Neural crest cell (in vitro differentiated cells): ENCODE results near the gene CC2D2B. TPM values are rescaled to one million over a fixed set of nuclear protein-coding genes. Genes with fewer than 3 reads are reported as not detected.

ENCODE experiments used
- DNase-seq: peaks from one replicate; pipeline ENCODE4 v3.0.0; 2021; ENCODE audit warnings: low read depth, mixed read lengths, low spot score
- H3K27ac Mint-ChIP-seq: one replicate; pipeline ENCODE4 v1.8.0; 2021; ENCODE audit warnings: mild to moderate bottlenecking, mixed read lengths; ENCODE audit not compliant: unreplicated experiment
- H3K27me3 Mint-ChIP-seq: 2 replicates; pipeline ENCODE4 v1.8.0; 2021; ENCODE audit warnings: low read depth, mild to moderate bottlenecking, mixed read lengths
- H3K36me3 Mint-ChIP-seq: 2 replicates; pipeline ENCODE4 v1.8.0; 2021; ENCODE audit warnings: low read depth, mild to moderate bottlenecking, mixed read lengths
- H3K4me1 Mint-ChIP-seq: 2 replicates; pipeline ENCODE4 v1.8.0; 2021; ENCODE audit warnings: mixed read lengths
- H3K4me3 Mint-ChIP-seq: one replicate; pipeline ENCODE4 v1.8.0; 2021; ENCODE audit warnings: mild to moderate bottlenecking, mixed read lengths
- H3K9me3 Mint-ChIP-seq: 2 replicates; pipeline ENCODE4 v1.8.0; 2021; ENCODE audit warnings: mixed read lengths
- total RNA-seq: library from RNA; stranded (reverse); gene quantifications from 2 replicates; pipeline ENCODE4 v1.2.1, GENCODE V29; 2021
- TF ChIP-seq, protein P1 (sequence below): fragments of 200-600 bp; sonication (generic); conservative IDR thresholded peaks from 2 replicates; pipeline ENCODE4 v1.5.0; 2021; ENCODE audit warnings: antibody characterized with exemption, mild to moderate bottlenecking

The CC2D2B gene
- total RNA-seq, 1 donor from 2014 or later, result 0.47 TPM

DNA sequence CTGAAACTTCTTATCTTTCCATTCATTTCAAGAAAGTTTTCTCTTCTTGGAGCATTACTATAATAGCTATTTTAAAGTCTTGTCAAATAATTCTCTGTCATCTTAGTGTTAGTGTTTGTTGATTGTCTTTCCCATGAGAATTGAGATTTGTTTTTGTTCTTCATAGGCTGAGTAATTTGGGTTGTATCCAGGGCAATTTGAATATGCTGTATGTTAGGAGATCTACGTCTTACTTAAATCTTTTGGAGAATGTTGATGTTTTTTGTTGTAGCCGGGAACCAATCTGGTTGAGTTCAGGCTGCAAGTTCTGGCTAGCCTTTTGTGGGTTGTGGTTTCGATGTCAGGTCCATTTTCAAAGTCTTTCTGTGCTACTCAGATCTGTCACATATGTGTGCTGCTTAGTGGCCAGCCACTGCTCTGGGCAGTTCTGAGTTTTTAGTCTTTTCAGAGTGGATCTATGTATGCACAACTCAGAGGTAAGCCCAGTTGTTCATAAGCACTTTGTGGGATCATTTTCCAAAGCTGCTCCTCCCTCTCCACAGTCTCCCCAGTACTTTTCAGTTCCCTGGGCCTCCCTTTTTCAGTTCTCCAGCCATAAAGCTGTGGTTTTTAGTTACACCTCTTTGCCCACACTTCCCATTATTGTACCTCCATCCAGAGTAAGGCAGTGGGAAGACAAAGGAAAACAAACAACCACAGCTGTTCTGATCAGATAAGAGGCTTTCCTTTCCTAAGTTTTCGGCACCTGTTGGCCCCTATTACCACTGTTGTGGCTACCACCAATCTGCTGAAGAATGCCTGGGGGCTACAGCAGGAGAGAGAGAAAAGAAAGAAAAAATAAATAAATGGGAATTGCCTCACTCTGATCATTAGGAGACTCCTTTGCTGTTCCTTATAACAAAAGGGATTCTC, 131.0 kb downstream of the CC2D2B start:
- H3K27me3 Mint-ChIP-seq, result peaks cover 17% of the 10 kb centered on the region
- TF ChIP-seq, protein P1, sequence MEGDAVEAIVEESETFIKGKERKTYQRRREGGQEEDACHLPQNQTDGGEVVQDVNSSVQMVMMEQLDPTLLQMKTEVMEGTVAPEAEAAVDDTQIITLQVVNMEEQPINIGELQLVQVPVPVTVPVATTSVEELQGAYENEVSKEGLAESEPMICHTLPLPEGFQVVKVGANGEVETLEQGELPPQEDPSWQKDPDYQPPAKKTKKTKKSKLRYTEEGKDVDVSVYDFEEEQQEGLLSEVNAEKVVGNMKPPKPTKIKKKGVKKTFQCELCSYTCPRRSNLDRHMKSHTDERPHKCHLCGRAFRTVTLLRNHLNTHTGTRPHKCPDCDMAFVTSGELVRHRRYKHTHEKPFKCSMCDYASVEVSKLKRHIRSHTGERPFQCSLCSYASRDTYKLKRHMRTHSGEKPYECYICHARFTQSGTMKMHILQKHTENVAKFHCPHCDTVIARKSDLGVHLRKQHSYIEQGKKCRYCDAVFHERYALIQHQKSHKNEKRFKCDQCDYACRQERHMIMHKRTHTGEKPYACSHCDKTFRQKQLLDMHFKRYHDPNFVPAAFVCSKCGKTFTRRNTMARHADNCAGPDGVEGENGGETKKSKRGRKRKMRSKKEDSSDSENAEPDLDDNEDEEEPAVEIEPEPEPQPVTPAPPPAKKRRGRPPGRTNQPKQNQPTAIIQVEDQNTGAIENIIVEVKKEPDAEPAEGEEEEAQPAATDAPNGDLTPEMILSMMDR, result no peak
- no peaks in the 10 kb centered on the region for H3K36me3 Mint-ChIP-seq
- no peak overlapping the region for H3K27ac Mint-ChIP-seq
- DNase-seq, result no peak
- no peak overlapping the region for H3K4me3 Mint-ChIP-seq
- no peaks in the 10 kb centered on the region for H3K9me3 Mint-ChIP-seq
- H3K4me1 Mint-ChIP-seq, result peaks cover 5% of the 10 kb centered on the region

DNA sequence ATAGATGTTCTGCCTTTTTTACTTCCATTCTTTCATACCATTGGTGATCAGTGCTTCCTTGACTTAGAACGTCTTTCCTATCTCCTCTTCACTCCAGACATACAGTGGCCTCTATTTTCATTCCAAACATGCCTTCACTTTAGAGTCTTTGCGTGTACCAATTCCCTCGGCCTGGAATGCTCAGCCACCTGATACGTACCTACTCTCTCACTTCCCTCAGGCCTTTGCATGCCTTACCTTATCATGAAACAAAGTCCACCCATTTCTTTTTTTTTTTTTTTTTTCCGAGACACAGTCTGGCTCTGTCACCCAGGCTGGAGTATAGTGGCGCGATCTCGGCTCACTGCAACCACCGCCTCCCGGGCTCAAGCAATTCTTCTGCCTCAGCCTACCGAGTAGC, 133.4 kb downstream of the CC2D2B start:
- TF ChIP-seq, protein P1, result no peak
- Mint-ChIP-seq H3K9me3 (no peaks in the 10 kb centered on the region), H3K27ac (no peak overlapping the region), H3K36me3 (peaks cover under 1% of the 10 kb centered on the region), H3K27me3 (peaks cover 11% of the 10 kb centered on the region), H3K4me3 (peak overlapping the region; percentile 3), H3K4me1 (peaks cover 16% of the 10 kb centered on the region)
- DNase-seq, result no peak

DNA sequence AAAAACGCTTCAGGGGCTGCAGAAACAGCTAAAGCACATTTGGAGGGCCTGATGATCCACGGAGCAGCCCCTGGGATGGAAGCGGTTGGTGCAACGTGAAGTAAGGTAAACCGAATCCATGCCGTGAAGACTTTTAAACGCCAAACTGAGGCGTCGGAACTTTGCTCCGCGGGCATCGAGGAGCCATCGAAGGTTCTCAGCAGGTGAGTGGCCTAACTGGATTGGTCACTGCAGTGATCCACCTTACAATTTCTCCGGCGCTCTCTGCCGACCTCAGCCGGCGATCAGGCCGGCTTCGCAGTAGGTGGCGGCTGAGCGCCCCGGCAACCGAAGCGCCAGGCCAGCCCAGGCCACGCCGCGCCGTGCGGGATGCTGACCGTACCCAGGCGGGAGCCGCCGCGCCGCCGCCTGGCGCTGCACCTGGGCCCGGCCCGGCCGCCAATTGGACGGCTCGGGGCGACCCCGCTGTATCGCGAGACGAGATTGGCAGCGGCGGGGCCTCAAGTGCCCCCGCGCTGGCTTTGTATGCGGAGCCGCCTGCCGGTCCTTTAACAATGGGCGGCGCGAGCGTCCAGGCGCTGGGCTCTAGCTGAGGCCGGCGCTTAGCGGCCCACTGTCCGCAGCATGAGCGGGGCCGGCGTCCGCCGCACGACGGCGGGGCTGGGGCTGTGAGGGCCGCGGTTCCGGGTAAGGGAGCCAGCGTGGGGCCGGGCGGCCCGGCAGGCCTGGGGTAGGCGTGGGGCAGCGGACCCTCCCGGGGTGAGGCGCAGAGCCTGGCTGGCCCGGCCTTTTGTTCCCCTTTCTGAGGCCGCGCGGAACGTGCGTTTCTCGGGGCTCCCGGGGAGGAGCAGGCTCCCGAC, 135.5 kb downstream of the CC2D2B start, which contains the start of gene CCNJ:
TSS of gene CCNJ (plus strand) at position 551 of the 860 bp plus-strand sequence. CDS start 811 bp downstream, outside the sequence.
- Mint-ChIP-seq H3K27me3 (peaks cover 4% of the 10 kb centered on the region), H3K36me3 (peaks cover 15% of the 10 kb centered on the region), H3K27ac (peak within 1 kb of the TSS; percentile 98), H3K4me3 (peak within 1 kb of the TSS; percentile 96), H3K9me3 (no peaks in the 10 kb centered on the region), H3K4me1 (peaks cover 34% of the 10 kb centered on the region)
- DNase-seq, result peak; percentile 79
- TF ChIP-seq, protein P1, result peak; percentile 28

DNA sequence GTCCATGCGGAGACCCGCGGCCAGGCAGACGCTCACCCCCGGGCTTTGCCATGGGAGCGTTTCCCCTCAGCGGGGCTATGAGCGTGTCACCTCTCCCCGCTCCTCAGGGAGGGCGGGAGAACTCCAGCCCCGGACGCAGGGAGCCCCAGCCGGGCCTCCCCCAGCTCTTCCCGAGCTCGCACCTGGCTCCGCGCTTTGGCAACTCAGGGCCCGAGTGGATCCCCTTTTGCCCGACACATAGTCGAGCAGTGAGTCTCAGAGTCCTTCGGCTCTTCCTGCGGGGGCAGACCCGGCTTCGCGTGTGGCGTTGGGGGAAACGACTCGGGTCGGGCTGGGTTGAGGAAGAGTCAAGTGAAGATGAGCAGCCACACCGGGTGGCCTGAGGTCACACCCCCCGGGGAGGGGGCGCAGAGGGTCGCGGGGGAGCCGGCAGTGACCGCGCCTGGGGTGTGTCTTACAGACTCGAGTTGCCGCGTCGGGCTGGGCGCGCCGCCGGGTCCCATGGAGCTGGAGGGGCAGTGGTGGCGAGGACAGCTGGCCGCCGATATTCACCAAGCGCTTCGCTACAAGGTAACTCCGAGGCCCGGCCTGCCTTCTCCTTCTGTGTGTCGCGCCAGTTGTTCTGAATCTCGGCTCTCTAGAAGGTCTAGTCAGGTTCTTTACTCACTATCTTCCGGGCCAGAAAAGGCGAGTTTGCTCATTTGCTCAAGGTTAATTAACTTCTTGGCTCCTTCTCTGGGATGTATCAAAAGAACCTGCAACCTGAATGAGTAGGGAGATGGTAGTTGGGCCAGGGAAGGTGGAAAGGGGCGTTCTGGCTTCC, 136.3 kb downstream of the CC2D2B start:
- TF ChIP-seq, protein P1, result no peak
- H3K4me3 Mint-ChIP-seq, result peak overlapping the region; percentile 96
- H3K4me1 Mint-ChIP-seq, result peaks cover 38% of the 10 kb centered on the region
- peaks cover 18% of the 10 kb centered on the region for H3K36me3 Mint-ChIP-seq
- H3K27ac Mint-ChIP-seq, result peak overlapping the region; percentile 98
- DNase-seq, result peak; percentile 49
- no peaks in the 10 kb centered on the region for H3K27me3 Mint-ChIP-seq
- H3K9me3 Mint-ChIP-seq, result no peaks in the 10 kb centered on the region

DNA sequence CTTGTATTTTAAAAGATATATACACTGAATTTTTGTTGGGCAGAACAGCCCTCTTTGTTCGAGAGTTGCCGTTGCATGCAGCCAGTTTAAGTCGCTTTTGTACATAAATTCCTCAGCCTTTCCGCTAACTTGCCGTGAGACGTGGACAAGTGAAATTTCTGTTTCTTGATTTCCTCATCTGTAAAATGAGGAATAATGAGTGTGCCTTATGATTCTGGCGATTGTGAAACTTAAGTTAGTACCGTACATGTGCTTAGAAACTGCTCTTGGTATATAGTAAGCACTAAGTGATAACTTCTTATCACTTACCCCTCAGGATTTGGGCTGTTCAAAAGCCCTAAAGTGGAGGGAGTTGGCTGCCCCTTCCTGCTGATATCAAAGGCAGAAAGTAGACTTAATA, 137.0 kb downstream of the CC2D2B start:
- peaks cover 42% of the 10 kb centered on the region for H3K4me1 Mint-ChIP-seq
- peaks cover 18% of the 10 kb centered on the region for H3K36me3 Mint-ChIP-seq
- DNase-seq, result no peak
- TF ChIP-seq, protein P1, result no peak
- peak overlapping the region; percentile 98 for H3K27ac Mint-ChIP-seq
- peak overlapping the region; percentile 96 for H3K4me3 Mint-ChIP-seq
- no peaks in the 10 kb centered on the region for H3K27me3 Mint-ChIP-seq
- no peaks in the 10 kb centered on the region for H3K9me3 Mint-ChIP-seq
